ENCODE measurements around the gene ATF6. TPM values are rescaled to one million over a fixed set of nuclear protein-coding genes. Genes with fewer than 3 reads are reported as not detected.

The ATF6 gene
- total and polyA plus RNA-seq, 2 of the 8 experiments (the other 6 are each of a cell fraction or from before 2014, with no cell fraction given): 4.6 to 10.0 TPM

DNA sequence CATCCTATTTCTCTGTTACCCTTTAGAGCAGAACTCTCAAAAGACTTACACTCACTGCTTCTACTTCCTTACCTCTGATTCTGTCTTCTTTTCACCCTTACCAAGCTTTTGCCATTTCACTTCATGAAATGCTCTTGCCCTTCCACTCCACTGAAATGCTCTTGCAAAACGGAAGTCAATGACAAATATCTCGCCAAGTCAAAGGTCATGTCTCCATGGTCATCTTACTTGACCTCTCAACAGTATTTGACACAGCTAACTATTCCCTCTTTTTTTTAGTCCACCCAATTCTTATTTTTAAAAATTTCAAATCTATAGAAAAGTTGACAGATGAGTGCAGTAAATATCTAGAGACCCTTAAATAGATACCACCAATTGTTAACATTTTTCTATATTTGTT is 149.9 kb downstream of the ATF6 start (continued):
- TF ChIP-seq, protein P1, sequence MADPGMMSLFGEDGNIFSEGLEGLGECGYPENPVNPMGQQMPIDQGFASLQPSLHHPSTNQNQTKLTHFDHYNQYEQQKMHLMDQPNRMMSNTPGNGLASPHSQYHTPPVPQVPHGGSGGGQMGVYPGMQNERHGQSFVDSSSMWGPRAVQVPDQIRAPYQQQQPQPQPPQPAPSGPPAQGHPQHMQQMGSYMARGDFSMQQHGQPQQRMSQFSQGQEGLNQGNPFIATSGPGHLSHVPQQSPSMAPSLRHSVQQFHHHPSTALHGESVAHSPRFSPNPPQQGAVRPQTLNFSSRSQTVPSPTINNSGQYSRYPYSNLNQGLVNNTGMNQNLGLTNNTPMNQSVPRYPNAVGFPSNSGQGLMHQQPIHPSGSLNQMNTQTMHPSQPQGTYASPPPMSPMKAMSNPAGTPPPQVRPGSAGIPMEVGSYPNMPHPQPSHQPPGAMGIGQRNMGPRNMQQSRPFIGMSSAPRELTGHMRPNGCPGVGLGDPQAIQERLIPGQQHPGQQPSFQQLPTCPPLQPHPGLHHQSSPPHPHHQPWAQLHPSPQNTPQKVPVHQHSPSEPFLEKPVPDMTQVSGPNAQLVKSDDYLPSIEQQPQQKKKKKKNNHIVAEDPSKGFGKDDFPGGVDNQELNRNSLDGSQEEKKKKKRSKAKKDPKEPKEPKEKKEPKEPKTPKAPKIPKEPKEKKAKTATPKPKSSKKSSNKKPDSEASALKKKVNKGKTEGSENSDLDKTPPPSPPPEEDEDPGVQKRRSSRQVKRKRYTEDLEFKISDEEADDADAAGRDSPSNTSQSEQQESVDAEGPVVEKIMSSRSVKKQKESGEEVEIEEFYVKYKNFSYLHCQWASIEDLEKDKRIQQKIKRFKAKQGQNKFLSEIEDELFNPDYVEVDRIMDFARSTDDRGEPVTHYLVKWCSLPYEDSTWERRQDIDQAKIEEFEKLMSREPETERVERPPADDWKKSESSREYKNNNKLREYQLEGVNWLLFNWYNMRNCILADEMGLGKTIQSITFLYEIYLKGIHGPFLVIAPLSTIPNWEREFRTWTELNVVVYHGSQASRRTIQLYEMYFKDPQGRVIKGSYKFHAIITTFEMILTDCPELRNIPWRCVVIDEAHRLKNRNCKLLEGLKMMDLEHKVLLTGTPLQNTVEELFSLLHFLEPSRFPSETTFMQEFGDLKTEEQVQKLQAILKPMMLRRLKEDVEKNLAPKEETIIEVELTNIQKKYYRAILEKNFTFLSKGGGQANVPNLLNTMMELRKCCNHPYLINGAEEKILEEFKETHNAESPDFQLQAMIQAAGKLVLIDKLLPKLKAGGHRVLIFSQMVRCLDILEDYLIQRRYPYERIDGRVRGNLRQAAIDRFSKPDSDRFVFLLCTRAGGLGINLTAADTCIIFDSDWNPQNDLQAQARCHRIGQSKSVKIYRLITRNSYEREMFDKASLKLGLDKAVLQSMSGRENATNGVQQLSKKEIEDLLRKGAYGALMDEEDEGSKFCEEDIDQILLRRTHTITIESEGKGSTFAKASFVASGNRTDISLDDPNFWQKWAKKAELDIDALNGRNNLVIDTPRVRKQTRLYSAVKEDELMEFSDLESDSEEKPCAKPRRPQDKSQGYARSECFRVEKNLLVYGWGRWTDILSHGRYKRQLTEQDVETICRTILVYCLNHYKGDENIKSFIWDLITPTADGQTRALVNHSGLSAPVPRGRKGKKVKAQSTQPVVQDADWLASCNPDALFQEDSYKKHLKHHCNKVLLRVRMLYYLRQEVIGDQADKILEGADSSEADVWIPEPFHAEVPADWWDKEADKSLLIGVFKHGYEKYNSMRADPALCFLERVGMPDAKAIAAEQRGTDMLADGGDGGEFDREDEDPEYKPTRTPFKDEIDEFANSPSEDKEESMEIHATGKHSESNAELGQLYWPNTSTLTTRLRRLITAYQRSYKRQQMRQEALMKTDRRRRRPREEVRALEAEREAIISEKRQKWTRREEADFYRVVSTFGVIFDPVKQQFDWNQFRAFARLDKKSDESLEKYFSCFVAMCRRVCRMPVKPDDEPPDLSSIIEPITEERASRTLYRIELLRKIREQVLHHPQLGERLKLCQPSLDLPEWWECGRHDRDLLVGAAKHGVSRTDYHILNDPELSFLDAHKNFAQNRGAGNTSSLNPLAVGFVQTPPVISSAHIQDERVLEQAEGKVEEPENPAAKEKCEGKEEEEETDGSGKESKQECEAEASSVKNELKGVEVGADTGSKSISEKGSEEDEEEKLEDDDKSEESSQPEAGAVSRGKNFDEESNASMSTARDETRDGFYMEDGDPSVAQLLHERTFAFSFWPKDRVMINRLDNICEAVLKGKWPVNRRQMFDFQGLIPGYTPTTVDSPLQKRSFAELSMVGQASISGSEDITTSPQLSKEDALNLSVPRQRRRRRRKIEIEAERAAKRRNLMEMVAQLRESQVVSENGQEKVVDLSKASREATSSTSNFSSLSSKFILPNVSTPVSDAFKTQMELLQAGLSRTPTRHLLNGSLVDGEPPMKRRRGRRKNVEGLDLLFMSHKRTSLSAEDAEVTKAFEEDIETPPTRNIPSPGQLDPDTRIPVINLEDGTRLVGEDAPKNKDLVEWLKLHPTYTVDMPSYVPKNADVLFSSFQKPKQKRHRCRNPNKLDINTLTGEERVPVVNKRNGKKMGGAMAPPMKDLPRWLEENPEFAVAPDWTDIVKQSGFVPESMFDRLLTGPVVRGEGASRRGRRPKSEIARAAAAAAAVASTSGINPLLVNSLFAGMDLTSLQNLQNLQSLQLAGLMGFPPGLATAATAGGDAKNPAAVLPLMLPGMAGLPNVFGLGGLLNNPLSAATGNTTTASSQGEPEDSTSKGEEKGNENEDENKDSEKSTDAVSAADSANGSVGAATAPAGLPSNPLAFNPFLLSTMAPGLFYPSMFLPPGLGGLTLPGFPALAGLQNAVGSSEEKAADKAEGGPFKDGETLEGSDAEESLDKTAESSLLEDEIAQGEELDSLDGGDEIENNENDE (IDR thresholded peaks at IDR 0.05; ENCODE audit: insufficient replicate concordance, low read length): no peak
- no peak for TF ChIP-seq CTBP2 (IDR thresholded peaks at IDR 0.05; ENCODE audit: borderline replicate concordance, insufficient read depth, insufficient read length, low read length)
- no peak for TF ChIP-seq GTF2F1 (IDR thresholded peaks at IDR 0.05; ENCODE audit: borderline replicate concordance, low read depth, low read length)
- no peak for TF ChIP-seq RNF2 (IDR thresholded peaks at IDR 0.05; ENCODE audit: borderline replicate concordance, low read depth, low read length, missing control alignments, poor library complexity, severe bottlenecking)
- no peak for TF ChIP-seq POLR2AphosphoS5 (IDR thresholded peaks at IDR 0.05; ENCODE audit: low read depth, low read length)
- no peak for TF ChIP-seq EZH2 (IDR thresholded peaks at IDR 0.05; ENCODE audit: low read depth, low read length, severe bottlenecking)
- no peak for TF ChIP-seq TEAD4 (IDR thresholded peaks at IDR 0.05; ENCODE audit: low read depth, low read length)
- TF ChIP-seq POU5F1 (IDR thresholded peaks at IDR 0.05; ENCODE audit: low read depth, low read length): no peak
- TF ChIP-seq TBP (IDR thresholded peaks at IDR 0.05; ENCODE audit: low read depth, low read length): no peak
- TF ChIP-seq TAF7 (optimal IDR thresholded peaks at IDR 0.05; ENCODE audit: borderline replicate concordance, low read depth, low read length): no peak
- no peak for TF ChIP-seq RXRA (IDR thresholded peaks at IDR 0.05; ENCODE audit: insufficient read depth, low read depth, low read length)

Measured in H1 (cell line).